Cardiac atrium fibroblast (primary cell): ENCODE measurements around the gene TNFRSF17. TPM values are rescaled to one million over a fixed set of nuclear protein-coding genes. Genes with fewer than 3 reads are reported as not detected.

ENCODE experiments used
- total RNA-seq: library from RNA; depleted of rRNA; stranded (reverse); fragments of >200 nt; gene quantifications from 2 replicates; pipeline ENCODE4 v1.2.3, GENCODE V29; 2015

Gene TNFRSF17
- total RNA-seq: not detected in 2 replicates

GRCh38 chr16:11964761-11965551 is at the start of gene TNFRSF17:
TSS of gene TNFRSF17 (plus strand) at chr16:11965210. CDS start at chr16:11965325, 115 bp downstream.

GRCh38 chr16:11915644-11916523 is 49.1 kb upstream of the TNFRSF17 start, which contains the start of gene GSPT1:
TSS of gene GSPT1 (minus strand) at chr16:11915956. CDS start at chr16:11915720, 236 bp downstream.

GRCh38 chr16:11941945-11942344 is 23.1 kb upstream of the TNFRSF17 start, which contains the start of gene NPIPB2:
TSS of gene NPIPB2 (minus strand) at chr16:11942045. CDS start at chr16:11942045, 0 bp downstream.

Other genes with a start within 250 kb of the TNFRSF17 start
- 29.2 and 55.2 TPM in 2 replicates for gene TXNDC11, start 222.4 kb upstream of the TNFRSF17 start, total RNA-seq
- 35.8 and 41.9 TPM in 2 replicates for gene ZC3H7A, start 168.0 kb upstream of the TNFRSF17 start, total RNA-seq
- 101 and 107 TPM in 2 replicates for gene RSL1D1, start 113.7 kb upstream of the TNFRSF17 start, total RNA-seq
- gene GSPT1, start 49.3 kb upstream of the TNFRSF17 start, total RNA-seq: 65.3 and 75.6 TPM in 2 replicates
- gene NPIPB2, start 23.2 kb upstream of the TNFRSF17 start, total RNA-seq: 2.9 and 4.4 TPM in 2 replicates
- gene SNX29, start 11.5 kb downstream of the TNFRSF17 start, total RNA-seq: 4.2 and 9.4 TPM in 2 replicates